Karpas-422 (cell line): ENCODE data around the gene CWC22. TPM values are rescaled to one million over a fixed set of nuclear protein-coding genes. Genes with fewer than 3 reads are reported as not detected.

Experiments
- DNase-seq: peaks from one replicate; pipeline ENCODE4 v3.0.0-alpha.2; 2015
- H2AFZ ChIP-seq: fragments of 200-600 bp; sonication (generic); 2 replicates; pipeline ENCODE4 v1.6.1; 2014; ENCODE audit warnings: antibody characterized with exemption, low read length, mixed read lengths
- H3K27ac ChIP-seq: fragments of 200-600 bp; sonication (generic); 2 replicates; pipeline ENCODE4 v1.5.1; 2014; ENCODE audit warnings: mild to moderate bottlenecking, low read length, moderate library complexity
- H3K27me3 ChIP-seq: fragments of 200-600 bp; sonication (generic); 2 replicates; pipeline ENCODE4 v1.6.1; 2014; ENCODE audit warnings: low read length, mixed read lengths
- H3K36me3 ChIP-seq: fragments of 200-600 bp; sonication (generic); 2 replicates; pipeline ENCODE4 v1.6.1; 2014; ENCODE audit warnings: low read length, mixed read lengths; ENCODE audit not compliant: insufficient read depth
- H3K4me1 ChIP-seq: fragments of 200-600 bp; sonication (generic); 2 replicates; pipeline ENCODE4 v1.6.1; 2014; ENCODE audit warnings: mild to moderate bottlenecking, low read length, mixed read lengths
- H3K4me2 ChIP-seq: fragments of 200-600 bp; sonication (generic); 2 replicates; pipeline ENCODE4 v1.6.1; 2014; ENCODE audit warnings: low read length, low read depth, mild to moderate bottlenecking; ENCODE audit not compliant: poor library complexity, severe bottlenecking
- H3K4me3 ChIP-seq: fragments of 200-600 bp; sonication (generic); 2 replicates; pipeline ENCODE4 v1.5.1; 2014; ENCODE audit warnings: mild to moderate bottlenecking, antibody characterized with exemption, low read length, mixed read lengths
- H3K79me2 ChIP-seq: fragments of 200-600 bp; sonication (generic); 2 replicates; pipeline ENCODE4 v1.6.1; 2014; ENCODE audit warnings: mild to moderate bottlenecking, low read length, mixed read lengths
- H3K9ac ChIP-seq: fragments of 200-600 bp; sonication (generic); 2 replicates; pipeline ENCODE4 v1.6.0; 2014; ENCODE audit warnings: low read length
- H3K9me2 ChIP-seq: fragments of 200-600 bp; sonication (generic), shearing (Covaris generic); replicated peaks from 2 replicates; pipeline ENCODE4 v1.6.0; 2014; ENCODE audit warnings: mild to moderate bottlenecking, low read length, moderate library complexity; ENCODE audit not compliant: insufficient read depth
- H3K9me3 ChIP-seq: fragments of 300-700, 200-600 bp; sonication (generic); 2 replicates; pipeline ENCODE4 v1.6.1; 2014; ENCODE audit warnings: low read length, mixed read lengths
- H4K20me1 ChIP-seq: fragments of 200-600 bp; sonication (generic); 2 replicates; pipeline ENCODE4 v1.6.1; 2014; ENCODE audit warnings: mild to moderate bottlenecking, antibody characterized with exemption, low read length, low read depth; ENCODE audit not compliant: insufficient read depth
- total RNA-seq: library from RNA; depleted of rRNA; stranded (reverse); fragments of >200 nt; shearing (Covaris generic); gene quantifications from 2 replicates; pipeline ENCODE4 v1.2.3, GENCODE V29; 2014; ENCODE audit warnings: low replicate concordance

The CWC22 gene
- total RNA-seq, 1 experiment from 2014 or later: 23.7 TPM

- no peak overlapping the region for H2AFZ ChIP-seq
- H3K27ac ChIP-seq: no peak overlapping the region
- no peaks in the 10 kb centered on the region for H3K9me2 ChIP-seq
- no peak overlapping the region for H3K4me2 ChIP-seq
- H3K27me3 ChIP-seq: no peaks in the 10 kb centered on the region
- no peaks in the 10 kb centered on the region for H4K20me1 ChIP-seq
- H3K9me3 ChIP-seq: no peaks in the 10 kb centered on the region
- peaks cover 3% of the 10 kb centered on the region; the same call in 1 of the 2 replicates for H3K36me3 ChIP-seq
- H3K4me1 ChIP-seq: peaks cover 49% of the 10 kb centered on the region
- H3K9ac ChIP-seq: no peak overlapping the region
- H3K4me3 ChIP-seq: no peak overlapping the region
- DNase-seq: no peak
- H3K79me2 ChIP-seq: peaks cover 99% of the 10 kb centered on the region
Observed at GRCh38 chr2:180000434-180000833, 6.7 kb downstream of the CWC22 start.

- H3K4me3 ChIP-seq: no peak overlapping the region
- no peak overlapping the region for H3K27ac ChIP-seq
- no peaks in the 10 kb centered on the region for H3K9me3 ChIP-seq
- H4K20me1 ChIP-seq: no peaks in the 10 kb centered on the region
- no peak overlapping the region for H2AFZ ChIP-seq
- DNase-seq: no peak
- H3K9me2 ChIP-seq: no peaks in the 10 kb centered on the region
- peaks cover 2% of the 10 kb centered on the region; the same call in 1 of the 2 replicates for H3K36me3 ChIP-seq
- H3K27me3 ChIP-seq: no peaks in the 10 kb centered on the region
- no peak overlapping the region for H3K4me2 ChIP-seq
- peaks cover 100% of the 10 kb centered on the region for H3K79me2 ChIP-seq
- peaks cover 41% of the 10 kb centered on the region for H3K4me1 ChIP-seq
- H3K9ac ChIP-seq: no peak overlapping the region
Observed at GRCh38 chr2:179999000-179999399, 8.1 kb downstream of the CWC22 start.

GRCh38 chr2:179995741-179996515, 11.2 kb downstream of the CWC22 start:
- no peak overlapping the region for H3K27ac ChIP-seq
- H3K9ac ChIP-seq: no peak overlapping the region
- no peak overlapping the region for H3K4me3 ChIP-seq
- no peak for DNase-seq
- H3K79me2 ChIP-seq: peaks cover 100% of the 10 kb centered on the region
- no peaks in the 10 kb centered on the region for H3K27me3 ChIP-seq
- H3K9me3 ChIP-seq: no peaks in the 10 kb centered on the region
- no peak overlapping the region for H3K4me2 ChIP-seq
- no peaks in the 10 kb centered on the region for H4K20me1 ChIP-seq
- no peak overlapping the region for H2AFZ ChIP-seq
- peaks cover 34% of the 10 kb centered on the region for H3K4me1 ChIP-seq
- H3K9me2 ChIP-seq: no peaks in the 10 kb centered on the region
- peaks cover 13% of the 10 kb centered on the region; the same call in 1 of the 2 replicates for H3K36me3 ChIP-seq

GRCh38 chr2:179991344-179991743, 15.8 kb downstream of the CWC22 start:
- H3K9me3 ChIP-seq: no peaks in the 10 kb centered on the region
- H3K9ac ChIP-seq: no peak overlapping the region
- H3K4me1 ChIP-seq: peaks cover 7% of the 10 kb centered on the region
- no peaks in the 10 kb centered on the region for H3K9me2 ChIP-seq
- H3K27me3 ChIP-seq: no peaks in the 10 kb centered on the region
- H2AFZ ChIP-seq: no peak overlapping the region
- H4K20me1 ChIP-seq: no peaks in the 10 kb centered on the region
- no peak overlapping the region for H3K4me3 ChIP-seq
- H3K27ac ChIP-seq: no peak overlapping the region
- H3K4me2 ChIP-seq: no peak overlapping the region
- no peak for DNase-seq
- peaks cover 87% of the 10 kb centered on the region for H3K79me2 ChIP-seq
- peaks cover 36% of the 10 kb centered on the region; the same call in 1 of the 2 replicates for H3K36me3 ChIP-seq

GRCh38 chr2:179990676-179991317, 16.3 kb downstream of the CWC22 start:
- Histone ChIP-seq H3K9ac (no peak overlapping the region), H2AFZ (no peak overlapping the region), H3K79me2 (peaks cover 82% of the 10 kb centered on the region), H3K4me1 (peaks cover 4% of the 10 kb centered on the region; the same call in 1 of the 2 replicates), H3K9me2 (no peaks in the 10 kb centered on the region), H3K27me3 (no peaks in the 10 kb centered on the region), H3K4me2 (no peak overlapping the region), H3K36me3 (peaks cover 41% of the 10 kb centered on the region; the same call in 1 of the 2 replicates), H3K4me3 (no peak overlapping the region), H4K20me1 (no peaks in the 10 kb centered on the region), H3K27ac (no peak overlapping the region), H3K9me3 (no peaks in the 10 kb centered on the region)
- DNase-seq: no peak

- Histone ChIP-seq H2AFZ (no peak overlapping the region), H3K9me3 (no peaks in the 10 kb centered on the region), H3K9ac (no peak overlapping the region), H3K4me3 (no peak overlapping the region), H3K4me1 (no peaks in the 10 kb centered on the region), H3K27me3 (no peaks in the 10 kb centered on the region), H3K27ac (no peak overlapping the region), H3K79me2 (peaks cover 66% of the 10 kb centered on the region), H3K4me2 (no peak overlapping the region), H3K9me2 (no peaks in the 10 kb centered on the region), H4K20me1 (no peaks in the 10 kb centered on the region), H3K36me3 (peaks cover 60% of the 10 kb centered on the region; the same call in 1 of the 2 replicates)
- no peak for DNase-seq
Observed at GRCh38 chr2:179987916-179988315, 19.2 kb downstream of the CWC22 start.

- no peak overlapping the region for H2AFZ ChIP-seq
- H3K36me3 ChIP-seq: peaks cover 64% of the 10 kb centered on the region; the same call in 1 of the 2 replicates
- H3K9ac ChIP-seq: no peak overlapping the region
- H4K20me1 ChIP-seq: no peaks in the 10 kb centered on the region
- H3K4me2 ChIP-seq: no peak overlapping the region
- no peak overlapping the region for H3K4me3 ChIP-seq
- DNase-seq: no peak
- no peak overlapping the region for H3K27ac ChIP-seq
- no peaks in the 10 kb centered on the region for H3K9me3 ChIP-seq
- peaks cover 40% of the 10 kb centered on the region for H3K79me2 ChIP-seq
- no peaks in the 10 kb centered on the region for H3K4me1 ChIP-seq
- H3K27me3 ChIP-seq: no peaks in the 10 kb centered on the region
- H3K9me2 ChIP-seq: no peaks in the 10 kb centered on the region
Observed at GRCh38 chr2:179985163-179985820, 21.8 kb downstream of the CWC22 start.
